Stimulated activated CD4-positive, alpha-beta T cell treated with anti-CD3 and anti-CD28 coated beads, Interleukin-1b, Interleukin-23, amount 100 ng/mL, for 4 hours (primary cell): ENCODE data around the gene CDPF1.
A peak's percentile ranks its signal among the peaks of the same experiment; 100 is the strongest.

Experiments used
- DNase-seq, 2 donors: peaks; one replicate each; pipeline ENCODE4 v3.0.0-alpha.2; 2020; ENCODE audit warnings: low read depth in 2 of 2

CDPF1 gene

GRCh38 chr22:46256358-46256958 lies 6.4 kb upstream of the CDPF1 start:
- DNase-seq, result no peak

DNA sequence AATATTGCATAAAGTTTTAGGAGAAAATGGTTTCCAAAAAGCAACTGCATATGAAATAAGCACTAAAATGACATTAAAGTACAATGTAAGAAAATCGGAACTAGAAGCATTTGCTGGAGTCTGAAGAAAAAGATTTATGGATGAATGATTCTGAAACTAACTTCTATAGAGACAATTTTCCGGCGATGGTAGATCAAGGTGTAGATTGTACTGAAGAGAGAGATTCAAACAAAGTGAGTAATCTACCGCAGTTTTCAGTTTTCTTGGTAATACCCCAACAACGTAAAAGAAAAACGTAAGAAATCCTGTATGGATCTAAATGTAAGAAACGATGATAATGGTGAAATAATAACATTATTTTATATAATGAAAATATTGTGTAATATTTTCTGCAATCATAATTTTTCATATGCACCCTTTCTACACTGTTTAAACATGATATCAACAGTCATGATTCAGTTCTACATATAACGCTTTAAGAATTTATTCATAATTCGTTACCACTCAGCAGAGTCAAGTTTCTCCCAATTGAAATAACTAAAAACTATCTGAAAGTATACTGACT lies 1.8 kb upstream of the CDPF1 start:
- no peak for DNase-seq

- DNase-seq, result no peak
These were observed 1.2 kb upstream of the CDPF1 start for GRCh38 chr22:46251266-46251665.

DNA sequence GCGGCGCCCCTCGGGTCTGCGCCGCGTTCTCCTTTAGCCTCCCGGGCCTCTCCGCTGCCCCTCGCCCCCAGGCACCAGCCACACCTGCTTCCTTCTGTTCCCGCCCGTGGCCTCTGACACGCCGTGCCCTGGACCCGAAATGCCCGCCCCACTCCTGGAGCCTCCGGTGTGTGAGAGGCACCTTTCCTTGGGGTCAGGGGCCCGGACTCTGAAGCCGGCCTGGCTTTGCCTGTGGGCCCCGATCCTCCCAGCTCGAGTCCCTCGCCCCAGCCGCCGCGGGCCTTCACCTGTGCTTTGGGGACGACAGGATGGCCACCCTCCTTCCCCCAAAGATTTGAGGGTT lies 661 bp upstream of the CDPF1 start:
- DNase-seq, result peak in 1 of 2 donors; percentile 7

- no peak for DNase-seq
These were observed 2.6 kb downstream of the CDPF1 start for GRCh38 chr22:46247443-46247975.

- DNase-seq, result no peak
These were observed 3.9 kb downstream of the CDPF1 start for GRCh38 chr22:46246178-46246577.

DNA sequence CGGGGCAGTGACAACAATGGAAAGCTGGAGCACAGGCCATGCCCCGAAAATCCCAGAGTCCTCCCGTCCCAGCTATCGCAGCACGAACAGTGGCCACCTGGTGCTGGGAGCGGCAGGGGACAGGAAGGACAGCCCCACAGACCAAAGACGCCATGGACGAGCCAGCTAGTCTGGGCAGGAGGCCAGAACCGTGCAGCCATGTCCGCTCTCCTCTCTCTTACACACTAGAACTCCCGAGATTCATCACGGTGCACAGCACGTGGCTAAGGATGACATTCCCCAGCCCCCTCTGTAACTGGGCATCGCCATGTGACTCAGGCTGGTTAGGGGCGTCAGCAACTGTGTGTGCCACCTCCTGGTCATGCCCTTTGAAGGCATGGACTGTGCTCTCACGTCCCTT lies 4.6 kb downstream of the CDPF1 start:
- DNase-seq, result no peak

GRCh38 chr22:46244771-46245170 lies 5.3 kb downstream of the CDPF1 start:
- no peak for DNase-seq

DNA sequence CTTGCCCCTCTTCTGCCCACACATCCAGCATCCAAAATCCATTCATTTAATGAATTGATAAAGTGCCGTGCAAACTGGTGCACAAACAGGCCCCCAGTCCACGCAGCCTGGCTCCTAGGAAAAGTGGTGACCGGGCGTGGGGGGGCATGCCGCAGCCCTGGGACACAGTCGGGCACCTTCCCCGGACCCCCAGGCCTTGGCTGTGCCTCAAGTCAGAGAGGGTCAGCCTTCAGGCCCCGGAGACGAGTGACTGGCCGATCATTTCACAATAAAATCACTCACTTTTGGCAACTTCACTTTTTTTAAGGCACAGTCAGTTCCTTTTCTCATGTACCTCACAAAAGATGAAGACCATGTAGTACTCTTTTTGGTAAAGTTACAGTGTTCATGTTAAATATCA lies 8.0 kb downstream of the CDPF1 start:
- DNase-seq, result no peak

GRCh38 chr22:46241396-46242007 lies 8.6 kb downstream of the CDPF1 start:
- no peak for DNase-seq

GRCh38 chr22:46240907-46241306 lies 9.2 kb downstream of the CDPF1 start:
- DNase-seq, result no peak

DNA sequence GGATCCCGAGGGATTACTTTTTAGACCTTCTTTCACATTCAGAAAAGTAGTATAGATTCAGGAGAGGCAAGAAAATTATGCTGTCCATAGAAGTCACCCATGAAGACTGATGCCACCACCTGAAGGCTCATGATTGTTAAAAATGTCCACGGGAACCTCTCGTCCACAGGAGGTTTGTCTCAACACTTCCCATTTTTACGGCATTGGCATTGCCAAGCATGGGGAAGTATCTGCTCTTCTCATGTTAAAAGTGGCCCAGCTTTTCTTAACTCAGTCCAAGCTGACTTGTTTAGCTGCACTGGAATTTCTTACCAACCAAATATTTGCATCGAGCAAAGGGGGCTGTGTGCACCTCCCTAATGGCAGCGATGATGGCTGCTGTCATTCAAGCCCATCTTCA lies 9.6 kb downstream of the CDPF1 start:
- no peak for DNase-seq

DNA sequence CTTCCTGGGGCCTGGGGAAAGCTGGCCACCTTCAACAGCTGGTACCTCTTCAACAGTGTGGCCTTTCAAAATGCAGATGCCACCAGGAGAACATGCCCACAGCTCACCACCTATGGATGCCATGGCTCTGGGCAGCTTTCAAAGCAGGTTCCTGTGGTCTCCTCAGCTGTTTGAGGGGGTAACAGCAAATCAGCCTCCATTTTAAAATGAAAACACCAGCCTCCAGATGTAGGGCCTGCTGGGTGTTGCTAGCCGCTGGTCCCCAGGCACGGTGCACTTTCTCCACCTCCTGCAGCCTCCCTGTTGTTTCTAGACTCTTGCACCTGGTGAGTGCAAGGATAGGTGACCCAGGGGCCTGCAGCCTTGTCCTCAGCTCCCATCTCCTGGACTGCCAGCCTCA lies 10.0 kb downstream of the CDPF1 start:
- DNase-seq, result no peak

DNA sequence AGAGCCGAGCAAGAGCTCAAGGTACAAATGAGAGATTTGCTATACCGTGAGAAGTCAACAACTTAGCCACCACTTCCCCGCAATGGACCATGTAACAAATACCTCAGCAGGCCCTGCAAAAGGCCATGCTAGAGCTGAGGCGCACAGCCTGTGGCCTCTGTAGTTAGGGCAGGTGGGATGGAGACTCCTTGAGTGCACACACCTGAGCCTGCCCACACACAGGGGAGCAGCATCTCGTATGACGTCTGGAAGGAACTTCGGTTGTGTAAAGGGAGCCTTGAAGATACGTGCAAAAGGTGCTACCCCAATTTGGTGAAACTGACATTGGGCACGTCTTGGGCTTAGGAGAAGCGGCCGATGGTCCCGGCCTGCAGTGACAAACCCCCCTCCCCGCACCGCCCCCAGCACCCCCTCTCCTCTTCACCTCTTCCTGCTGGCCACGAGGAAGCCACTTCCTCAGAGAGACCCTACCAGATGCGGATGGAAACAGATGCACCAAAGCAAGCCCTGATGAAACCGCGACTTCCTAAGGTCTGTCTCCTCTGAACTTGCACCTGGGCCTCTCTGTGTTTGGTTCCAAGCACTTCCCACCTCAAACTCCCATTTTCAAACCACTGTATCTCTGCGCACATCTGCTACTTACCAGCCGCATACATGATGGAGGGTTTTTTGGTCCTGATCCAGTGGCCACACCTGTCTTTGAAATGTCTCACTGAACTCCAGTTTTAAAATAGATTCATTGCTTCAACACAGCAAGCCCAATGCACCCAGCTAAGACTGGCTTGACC lies 10.6 kb downstream of the CDPF1 start:
- no peak for DNase-seq

DNA sequence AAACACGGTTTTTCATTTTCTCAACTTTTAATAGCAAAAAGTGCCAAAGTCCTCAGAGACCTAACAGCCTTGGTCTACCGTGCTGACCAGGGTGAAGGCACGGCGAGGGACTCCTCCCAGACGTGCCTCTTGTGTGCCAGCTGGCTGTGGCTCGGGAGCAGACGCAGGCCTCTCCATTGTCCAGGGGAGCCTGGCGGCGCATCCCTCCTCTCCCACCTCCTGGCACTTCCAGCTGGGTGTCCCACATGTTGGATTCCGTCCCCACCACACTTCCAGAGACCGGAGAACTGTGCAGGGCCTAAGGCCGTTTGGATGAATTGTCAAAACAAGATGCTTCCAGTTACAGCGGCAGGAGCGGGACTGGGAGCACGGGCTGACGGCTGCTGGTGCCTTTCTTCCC lies 11.6 kb downstream of the CDPF1 start:
- DNase-seq, result no peak

DNA sequence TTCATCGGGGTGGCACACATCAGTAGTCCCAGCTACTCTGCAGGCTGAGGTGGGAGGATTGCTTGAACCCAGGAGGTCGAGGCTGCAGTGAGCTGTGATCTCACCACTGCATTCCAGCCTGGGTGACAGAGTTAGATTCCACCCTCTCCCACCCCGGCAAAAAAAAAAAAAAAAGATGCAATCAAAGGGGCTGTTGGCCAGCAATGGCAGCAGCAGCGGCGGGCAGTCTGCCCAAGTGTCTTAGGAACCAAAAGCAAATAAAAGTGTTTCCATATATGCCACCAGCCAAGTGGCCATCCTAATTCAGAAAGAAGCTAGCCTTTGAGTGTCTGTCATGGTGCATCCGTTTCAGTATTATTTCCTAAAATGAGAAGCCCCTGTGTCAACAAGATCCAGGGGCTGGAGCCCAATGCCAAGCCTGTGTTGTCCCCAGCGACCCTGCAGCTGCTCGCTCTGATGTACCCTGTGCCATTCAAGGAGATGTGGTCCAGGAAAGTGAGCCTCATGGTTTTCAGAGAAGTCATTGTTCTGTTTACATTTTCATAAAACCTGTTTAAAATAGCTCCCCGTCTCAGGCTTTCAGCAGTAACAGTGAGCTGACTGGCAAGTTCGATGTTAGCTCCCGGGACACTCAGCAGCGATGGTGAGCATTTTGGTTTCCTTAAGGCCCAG lies 12.5 kb downstream of the CDPF1 start:
- DNase-seq, result no peak

DNA sequence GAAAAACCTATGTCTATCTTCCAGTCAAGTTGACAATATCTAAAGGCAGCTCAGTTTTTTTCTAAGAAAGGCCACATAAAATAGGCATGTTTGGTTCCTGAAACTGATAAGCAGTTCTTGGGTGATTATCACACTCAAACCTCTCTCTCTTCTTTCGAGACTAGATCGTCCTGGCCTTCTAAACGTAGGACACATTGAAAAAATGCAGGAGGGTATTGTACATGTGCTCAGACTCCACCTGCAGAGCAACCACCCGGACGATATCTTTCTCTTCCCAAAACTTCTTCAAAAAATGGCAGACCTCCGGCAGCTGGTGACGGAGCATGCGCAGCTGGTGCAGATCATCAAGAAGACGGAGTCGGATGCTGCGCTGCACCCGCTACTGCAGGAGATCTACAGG lies 15.1 kb downstream of the CDPF1 start:
- DNase-seq, result no peak

DNA sequence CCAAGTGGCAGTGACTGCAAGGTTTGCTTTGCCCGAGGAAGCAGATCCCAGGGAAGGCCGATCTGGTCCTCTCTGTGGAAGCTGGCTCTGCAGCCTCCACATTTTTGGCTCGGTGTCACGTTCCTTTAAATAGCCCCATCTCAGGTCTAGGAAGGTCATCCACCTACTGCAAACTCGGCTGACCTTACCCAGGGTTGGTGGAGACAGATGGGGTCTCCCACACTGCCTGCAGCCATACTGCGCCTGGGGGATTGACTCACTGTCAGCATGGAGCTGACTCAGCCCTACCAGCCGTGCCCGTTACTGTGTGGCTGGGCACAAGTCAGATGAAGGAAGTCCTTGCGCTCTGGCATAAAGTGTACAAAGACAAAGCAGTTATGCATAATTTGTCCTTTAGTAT lies 16.9 kb downstream of the CDPF1 start:
- no peak for DNase-seq

- DNase-seq, result no peak
These were observed 19.7 kb downstream of the CDPF1 start for GRCh38 chr22:46230262-46230901.

DNA sequence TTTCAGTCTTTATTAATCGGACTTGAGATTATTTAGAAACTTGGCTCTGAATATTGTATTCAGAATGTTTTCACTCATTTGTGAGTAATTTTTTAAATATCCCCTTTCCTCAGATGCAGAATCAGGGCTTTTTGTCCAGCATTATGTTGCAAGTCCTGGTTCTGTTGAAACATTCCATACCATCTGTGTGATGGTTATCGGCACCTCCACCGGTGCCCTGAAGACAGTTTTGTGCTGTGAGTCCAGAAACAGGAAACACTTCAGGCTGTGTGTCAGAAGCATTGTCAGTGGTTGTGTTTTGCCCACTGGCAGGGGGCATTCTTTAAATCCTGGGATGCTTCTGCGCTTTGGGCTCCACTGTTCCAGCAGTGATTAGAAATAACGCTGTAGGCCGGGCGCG lies 20.4 kb downstream of the CDPF1 start:
- DNase-seq, result no peak

- no peak for DNase-seq
These were observed 23.5 kb downstream of the CDPF1 start for GRCh38 chr22:46226577-46226976.

GRCh38 chr22:46225631-46226030 lies 24.5 kb downstream of the CDPF1 start:
- DNase-seq, result no peak
